ENCODE results near the gene CCDC178.
"Not testable (repeated sequence)": the region's sequence is repeated elsewhere in the genome, so short reads cannot be mapped to it uniquely, and the experiment has no call there.

The CCDC178 gene

DNA sequence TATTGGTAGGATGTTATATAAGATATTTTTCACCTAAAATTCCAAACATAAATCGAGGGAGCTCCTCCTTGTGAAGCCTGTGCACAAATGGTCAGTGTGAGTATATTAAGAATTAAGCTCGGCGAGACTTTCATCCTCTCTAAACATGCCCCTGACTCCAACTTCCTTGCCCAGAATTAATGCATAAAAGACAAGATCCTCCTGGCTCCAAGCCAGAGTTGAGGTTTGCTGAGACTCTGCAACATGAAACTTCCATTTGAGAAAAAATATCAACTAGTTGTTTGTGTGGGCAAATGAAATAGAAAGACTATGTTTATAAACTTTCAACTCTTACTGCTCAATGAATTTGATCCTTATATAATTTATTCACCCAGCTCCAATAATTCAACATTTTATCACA is 68.1 kb downstream of the CCDC178 start:
- no peak overlapping the region for H3K4me3 ChIP-seq (ENCODE audit: low read depth, low read length)
- TF ChIP-seq, protein P1, sequence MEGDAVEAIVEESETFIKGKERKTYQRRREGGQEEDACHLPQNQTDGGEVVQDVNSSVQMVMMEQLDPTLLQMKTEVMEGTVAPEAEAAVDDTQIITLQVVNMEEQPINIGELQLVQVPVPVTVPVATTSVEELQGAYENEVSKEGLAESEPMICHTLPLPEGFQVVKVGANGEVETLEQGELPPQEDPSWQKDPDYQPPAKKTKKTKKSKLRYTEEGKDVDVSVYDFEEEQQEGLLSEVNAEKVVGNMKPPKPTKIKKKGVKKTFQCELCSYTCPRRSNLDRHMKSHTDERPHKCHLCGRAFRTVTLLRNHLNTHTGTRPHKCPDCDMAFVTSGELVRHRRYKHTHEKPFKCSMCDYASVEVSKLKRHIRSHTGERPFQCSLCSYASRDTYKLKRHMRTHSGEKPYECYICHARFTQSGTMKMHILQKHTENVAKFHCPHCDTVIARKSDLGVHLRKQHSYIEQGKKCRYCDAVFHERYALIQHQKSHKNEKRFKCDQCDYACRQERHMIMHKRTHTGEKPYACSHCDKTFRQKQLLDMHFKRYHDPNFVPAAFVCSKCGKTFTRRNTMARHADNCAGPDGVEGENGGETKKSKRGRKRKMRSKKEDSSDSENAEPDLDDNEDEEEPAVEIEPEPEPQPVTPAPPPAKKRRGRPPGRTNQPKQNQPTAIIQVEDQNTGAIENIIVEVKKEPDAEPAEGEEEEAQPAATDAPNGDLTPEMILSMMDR (IDR thresholded peaks at IDR 0.05; ENCODE audit: insufficient read depth, low read length, missing control alignments): no peak
- CTCF ChIA-PET: no interaction called here
- no peak for DNase-seq (ENCODE audit: low read depth, low spot score)
- POLR2A ChIA-PET: no interaction called here

DNA sequence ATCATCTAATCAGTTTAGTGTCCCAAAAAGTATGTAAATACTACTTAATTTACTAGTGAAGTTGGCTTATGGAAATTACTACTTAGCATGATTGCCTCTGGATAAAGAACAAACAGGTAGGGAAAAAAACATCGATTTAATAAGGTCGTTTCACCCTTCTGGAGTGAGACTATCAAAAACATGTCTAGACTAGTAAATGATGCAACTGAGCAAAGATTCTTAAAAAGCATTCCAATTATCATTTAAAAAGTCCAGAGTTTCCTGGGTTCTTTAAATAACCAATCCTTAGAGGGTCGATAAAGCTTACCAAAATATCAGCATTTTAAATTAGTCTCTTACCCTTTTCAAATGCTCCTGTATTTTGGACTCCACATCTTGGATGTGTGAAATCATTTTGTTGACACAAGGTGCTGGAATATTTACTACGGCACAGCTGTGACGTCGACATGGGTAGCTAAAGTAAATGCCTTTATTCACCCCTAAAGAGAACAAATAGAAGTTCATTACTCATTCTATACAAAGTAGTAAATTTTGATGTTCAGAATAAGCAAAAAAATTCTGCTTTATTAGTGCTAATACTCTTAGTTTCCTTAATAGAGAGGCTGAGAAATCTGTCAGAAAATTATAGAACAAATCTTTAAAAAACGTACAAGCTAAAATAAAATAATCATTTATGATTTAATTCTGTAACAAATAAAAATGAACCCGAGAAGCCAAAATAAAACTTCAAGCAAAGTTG is 70.6 kb downstream of the CCDC178 start:
- CTCF ChIA-PET: no interaction called here
- no peak overlapping the region for H3K4me3 ChIP-seq (ENCODE audit: low read depth, low read length)
- no peak for DNase-seq (ENCODE audit: low read depth, low spot score)
- POLR2A ChIA-PET: no interaction called here
- TF ChIP-seq, protein P1 (IDR thresholded peaks at IDR 0.05; ENCODE audit: insufficient read depth, low read length, missing control alignments): no peak

DNA sequence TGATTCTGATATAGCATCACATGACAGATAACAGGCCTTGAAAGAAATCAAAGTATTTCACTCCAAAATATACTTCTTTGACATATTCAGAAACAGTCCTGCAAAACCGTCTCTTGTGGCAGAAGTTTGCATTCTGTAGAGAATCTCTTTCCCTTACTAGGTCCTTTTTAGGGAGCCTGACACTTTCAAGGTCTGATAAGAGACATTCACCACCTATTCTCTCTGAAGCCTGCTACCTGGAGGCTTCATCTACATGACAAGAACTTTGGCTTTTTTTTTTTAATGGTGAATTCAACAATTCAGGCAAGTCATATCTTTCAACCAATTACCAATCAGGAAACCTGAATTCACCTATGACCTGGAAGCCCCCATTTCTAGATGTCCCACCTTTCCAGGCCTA is 83.8 kb downstream of the CCDC178 start:
- H3K4me3 ChIP-seq (ENCODE audit: low read depth, low read length): no peak overlapping the region
- CTCF ChIA-PET: no interaction called here
- no peak for DNase-seq (ENCODE audit: low read depth, low spot score)
- TF ChIP-seq, protein P1 (IDR thresholded peaks at IDR 0.05; ENCODE audit: insufficient read depth, low read length, missing control alignments): no peak
- POLR2A ChIA-PET: no interaction called here

DNA sequence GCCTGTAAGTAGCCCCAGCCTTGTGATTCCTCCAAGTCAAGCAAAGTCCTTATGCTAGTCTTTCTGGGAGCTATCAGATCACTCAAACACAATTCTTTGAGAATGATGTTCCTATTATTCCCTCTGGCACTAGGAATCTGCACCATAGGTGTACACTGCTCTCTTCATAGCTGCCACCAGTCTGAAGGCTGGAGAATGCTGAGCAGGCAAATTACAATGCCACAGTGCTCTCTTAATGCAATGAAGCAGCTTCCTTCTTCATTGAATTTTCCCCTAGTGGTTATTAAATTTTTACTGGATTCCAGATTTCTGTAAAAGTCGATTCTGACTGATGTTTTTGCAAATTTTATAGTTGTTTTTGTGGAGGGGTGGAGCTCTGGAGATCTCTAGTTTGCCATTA is 84.8 kb downstream of the CCDC178 start:
- no peak for DNase-seq (ENCODE audit: low read depth, low spot score)
- H3K4me3 ChIP-seq (ENCODE audit: low read depth, low read length): no peak overlapping the region
- CTCF ChIA-PET: no interaction called here
- TF ChIP-seq, protein P1 (IDR thresholded peaks at IDR 0.05; ENCODE audit: insufficient read depth, low read length, missing control alignments): no peak
- POLR2A ChIA-PET: no interaction called here

DNA sequence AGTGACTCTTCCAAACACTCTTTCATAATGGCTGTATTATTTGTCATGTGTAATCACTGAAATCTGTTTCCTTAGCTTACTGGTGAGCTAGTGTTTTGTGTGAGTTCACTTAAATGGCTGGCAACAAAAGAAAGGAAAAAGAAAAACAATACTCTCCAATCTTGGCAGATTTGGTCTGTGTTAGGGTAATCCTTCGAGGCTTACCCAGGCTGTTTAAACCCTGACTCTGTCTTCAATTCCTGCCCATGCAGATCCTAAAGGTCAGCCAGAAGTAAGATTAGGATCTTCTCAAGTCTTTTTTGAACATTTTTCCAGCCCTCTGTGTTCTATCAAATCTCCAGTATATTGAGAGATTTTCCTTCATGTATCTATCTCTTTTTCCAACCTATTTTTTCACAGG is 85.3 kb downstream of the CCDC178 start:
- CTCF ChIA-PET: no interaction called here
- DNase-seq (ENCODE audit: low read depth, low spot score): no peak
- H3K4me3 ChIP-seq (ENCODE audit: low read depth, low read length): no peak overlapping the region
- TF ChIP-seq, protein P1 (IDR thresholded peaks at IDR 0.05; ENCODE audit: insufficient read depth, low read length, missing control alignments): no peak
- POLR2A ChIA-PET: no interaction called here

DNA sequence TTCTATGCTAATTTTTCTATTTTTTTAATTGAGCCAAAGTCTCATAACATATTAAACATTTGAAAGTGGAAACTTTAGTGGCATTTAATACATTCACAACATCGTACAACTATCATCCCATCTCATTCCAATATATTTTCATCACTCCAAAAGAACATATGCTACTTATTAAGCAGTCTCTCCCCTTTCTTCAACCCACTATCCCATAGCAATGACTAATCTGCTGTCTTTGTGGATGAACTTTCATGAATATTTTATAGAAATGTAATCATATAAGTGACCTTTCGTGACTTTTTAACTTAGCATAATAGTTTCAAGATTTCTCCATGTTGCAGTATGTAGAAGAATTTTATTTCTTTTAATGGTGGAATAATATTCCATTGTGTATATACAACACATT is 90.3 kb downstream of the CCDC178 start:
- CTCF ChIA-PET: no interaction called here
- TF ChIP-seq, protein P1 (IDR thresholded peaks at IDR 0.05; ENCODE audit: insufficient read depth, low read length, missing control alignments): no peak
- no peak for DNase-seq (ENCODE audit: low read depth, low spot score)
- no peak overlapping the region for H3K4me3 ChIP-seq (ENCODE audit: low read depth, low read length)
- POLR2A ChIA-PET: no interaction called here

DNA sequence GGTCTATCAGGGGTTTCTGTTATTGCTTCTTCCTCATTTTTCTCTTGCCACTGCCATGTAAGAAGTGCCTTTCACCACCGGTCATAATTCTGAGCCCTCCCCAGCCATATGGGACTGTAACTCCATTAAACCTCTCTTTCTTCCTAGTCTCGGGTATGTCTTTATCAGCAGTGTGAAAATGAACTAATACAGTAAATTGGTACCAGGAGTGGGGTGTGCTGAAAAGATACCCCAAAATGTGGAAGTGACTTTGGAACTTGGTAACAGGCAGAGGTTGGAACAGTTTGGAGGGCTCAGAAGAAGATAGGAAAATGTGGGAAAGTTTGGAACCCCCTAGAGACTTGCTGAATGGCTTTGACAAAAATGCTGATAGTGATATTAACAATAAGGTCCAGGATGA is 100.8 kb downstream of the CCDC178 start:
- H3K4me3 ChIP-seq (ENCODE audit: low read depth, low read length); DNase-seq (ENCODE audit: low read depth, low spot score); POLR2A ChIA-PET; CTCF ChIA-PET: not testable (repeated sequence)

All from AG04449 (cell line).